HG03558 (cell line): Measurements from ENCODE around the gene MIA3.

Source experiments
- ATAC-seq: cut with Tn5 transposase; IDR thresholded peaks from one replicate; pipeline ENCODE4 v1.9.1; 2021; ENCODE audit warnings: moderate number of reproducible peaks; ENCODE audit not compliant: unreplicated experiment; ENCODE audit errors: extremely low read depth

MIA3 gene

DNA sequence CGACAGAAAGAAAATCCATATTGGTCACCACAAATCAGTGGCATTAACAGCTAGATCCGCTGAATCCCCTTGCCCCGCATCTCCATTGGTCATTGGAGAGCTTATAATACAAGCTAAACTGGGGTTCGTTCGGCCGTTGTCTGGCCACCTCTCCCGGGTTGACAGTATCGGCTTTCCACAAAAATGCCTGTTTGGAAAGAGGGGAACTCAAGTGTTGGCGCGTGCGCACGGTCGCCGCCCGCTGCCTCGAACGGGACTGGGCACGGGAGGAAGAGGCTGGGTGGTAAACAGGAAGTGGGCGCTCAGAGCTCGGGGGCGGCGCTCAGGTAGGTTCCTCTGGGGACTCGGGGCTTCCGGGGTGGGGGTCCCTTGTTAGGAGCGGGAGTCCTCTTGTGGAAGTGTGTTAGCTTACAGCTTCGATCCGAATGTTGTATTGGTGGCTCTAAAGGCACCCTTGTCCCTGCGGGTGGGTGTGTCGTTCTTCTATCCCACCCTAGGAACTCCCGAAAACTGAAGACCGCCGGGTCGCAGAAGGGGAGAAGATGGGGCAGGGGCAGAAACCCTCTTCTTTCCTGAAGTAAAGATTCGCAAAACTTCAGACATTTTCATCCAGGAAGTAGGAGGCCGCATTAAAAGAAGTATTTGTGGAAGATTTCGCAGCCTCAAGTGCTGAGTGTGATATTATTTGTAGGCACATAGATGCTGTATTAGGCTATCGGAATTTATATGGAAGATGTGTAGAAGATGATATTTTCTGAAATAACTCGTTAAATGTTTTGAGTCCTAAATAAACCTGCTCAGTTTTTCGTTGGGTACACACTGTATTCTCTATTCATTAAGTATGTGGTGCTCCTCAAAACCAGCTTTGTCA lies 95.4 kb downstream of the MIA3 start:
- peak; percentile 59 for ATAC-seq

DNA sequence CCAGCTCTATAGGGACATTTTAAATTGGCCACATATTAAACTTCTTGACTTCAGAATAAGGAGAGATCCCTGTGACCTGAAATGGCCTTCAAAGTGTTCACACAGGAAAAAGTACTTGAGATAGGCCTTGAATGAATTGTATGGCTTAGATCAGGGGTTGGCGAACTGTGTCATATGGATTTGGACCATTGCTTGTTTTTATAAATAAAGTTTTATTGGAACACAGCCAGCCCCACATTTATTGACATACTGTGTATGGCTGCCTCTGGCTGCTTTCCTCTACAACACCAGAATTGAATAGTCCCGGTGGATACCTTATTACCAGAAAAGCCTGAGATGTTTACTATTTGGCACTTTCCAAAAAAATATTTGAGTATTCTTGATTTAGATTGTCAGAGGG lies 98.5 kb downstream of the MIA3 start:
- no peak for ATAC-seq
